HL-60/S4 (cell line): ENCODE data around the gene GLRX5.

Experiments used
- in situ Hi-C: fragments of 300-500 bp; cut with MboI; formaldehyde crosslinking; loops from 2 replicates; pipeline ENCODE4 v1.14.3; 2022; ENCODE audit warnings: low sequenced_read_pairs

GLRX5 gene

GRCh38 chr14:95515596-95516552 lies 19.0 kb upstream of the GLRX5 start:
- in situ Hi-C loops: loop anchor here (25.0 kb wide), 1 partner anchor 1554 kb away; no protein-coding TSS in a partner anchor

- in situ Hi-C loops: loop anchor here (25.0 kb wide), 1 partner anchor 1554 kb away; no protein-coding TSS in a partner anchor
Measured at GRCh38 chr14:95516554-95517181, 18.2 kb upstream of the GLRX5 start, which contains the start of gene SYNE3. SYNE3 (minus strand) TSS chr14:95516650; CDS start chr14:95475821, 40,829 bp downstream.

- in situ Hi-C loops: loop anchor here (25.0 kb wide), 1 partner anchor 1556 kb away; no protein-coding TSS in a partner anchor
Measured at GRCh38 chr14:95518045-95518751, 16.7 kb upstream of the GLRX5 start.

GRCh38 chr14:95519699-95520098 lies 15.2 kb upstream of the GLRX5 start:
- in situ Hi-C loops: loop anchor here (25.0 kb wide), 1 partner anchor 1557 kb away; no protein-coding TSS in a partner anchor

GRCh38 chr14:95520346-95520745 lies 14.5 kb upstream of the GLRX5 start:
- in situ Hi-C loops: loop anchor here (25.0 kb wide), 1 partner anchor 1558 kb away; no protein-coding TSS in a partner anchor

DNA sequence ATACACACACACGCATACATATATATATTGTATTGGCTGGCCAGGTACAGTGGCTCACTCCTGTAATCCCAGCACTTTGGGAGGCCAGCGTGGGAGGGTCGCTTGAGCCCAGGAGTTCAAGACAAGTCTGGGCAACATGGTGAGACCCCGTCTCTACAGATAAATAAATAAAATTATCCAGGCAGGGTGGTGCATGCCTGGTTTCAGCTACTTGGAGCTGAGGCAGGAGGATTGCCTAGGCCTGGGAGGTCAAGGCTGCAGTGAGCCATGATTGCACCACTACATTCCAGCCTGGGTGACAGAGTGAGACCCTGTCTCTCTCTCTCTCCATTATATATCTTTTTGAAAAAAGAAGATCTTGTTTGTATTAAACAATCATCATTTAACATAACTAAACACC lies 13.8 kb upstream of the GLRX5 start:
- in situ Hi-C loops: loop anchor here (25.0 kb wide), 1 partner anchor 1559 kb away; no protein-coding TSS in a partner anchor

- in situ Hi-C loops: loop anchor here (25.0 kb wide), 1 partner anchor 1560 kb away; no protein-coding TSS in a partner anchor
Measured at GRCh38 chr14:95522116-95522515, 12.7 kb upstream of the GLRX5 start.

DNA sequence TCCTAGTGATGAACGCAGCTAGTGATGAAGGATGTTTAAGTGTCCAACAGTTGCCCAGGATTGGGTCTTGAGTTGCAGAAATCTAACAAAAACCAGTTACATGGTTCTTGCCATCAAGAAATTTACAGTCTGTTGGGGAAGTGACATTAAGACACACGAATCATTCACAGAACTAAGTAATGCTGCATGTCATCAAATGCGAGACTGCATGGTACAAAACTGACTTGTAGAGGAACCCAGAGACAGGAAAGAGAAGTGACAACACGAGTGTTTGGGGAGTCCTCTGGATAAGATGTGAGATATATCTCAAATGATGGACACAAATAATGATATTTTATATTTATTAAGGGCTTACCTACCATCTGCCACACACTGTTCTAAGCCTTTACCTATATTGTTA lies 12.3 kb upstream of the GLRX5 start:
- in situ Hi-C loops: loop anchor here (25.0 kb wide), 1 partner anchor 1560 kb away; no protein-coding TSS in a partner anchor

DNA sequence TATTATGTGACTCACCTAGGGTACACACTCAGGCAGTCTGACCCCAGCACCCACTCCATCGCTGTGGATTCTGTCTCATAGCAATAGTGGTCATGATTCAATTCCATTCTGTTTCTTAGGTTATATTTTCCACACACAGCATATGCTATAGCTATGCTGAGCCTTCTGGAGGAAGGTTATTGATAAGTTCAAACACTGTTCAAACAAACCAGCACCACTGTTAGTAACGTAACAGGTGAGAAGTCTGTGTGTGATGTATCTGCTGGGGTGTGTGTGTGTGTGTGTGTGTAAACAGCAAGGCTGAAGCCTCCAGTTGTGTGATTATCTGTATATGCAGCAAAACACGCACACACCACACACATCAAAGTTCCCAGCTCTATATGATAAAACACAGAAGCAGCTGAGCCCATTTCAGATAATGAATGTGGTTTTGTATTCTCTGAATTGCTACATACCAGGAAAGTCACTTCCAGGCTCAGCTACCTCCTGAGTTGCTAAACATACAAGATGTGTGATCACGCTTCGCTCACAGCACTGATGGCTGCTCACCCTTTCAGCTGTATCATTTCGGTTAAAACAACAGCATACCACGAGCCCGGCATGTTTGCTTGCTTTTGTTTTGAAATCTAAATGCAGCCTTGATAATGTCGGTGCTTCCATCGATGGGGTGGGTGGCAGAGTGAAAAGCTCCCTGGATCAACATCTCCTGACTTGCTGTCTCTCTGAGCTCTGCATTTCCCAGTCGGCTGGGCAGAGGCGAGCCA lies 11.6 kb upstream of the GLRX5 start:
- in situ Hi-C loops: loop anchor here (25.0 kb wide), 1 partner anchor 1561 kb away; no protein-coding TSS in a partner anchor

DNA sequence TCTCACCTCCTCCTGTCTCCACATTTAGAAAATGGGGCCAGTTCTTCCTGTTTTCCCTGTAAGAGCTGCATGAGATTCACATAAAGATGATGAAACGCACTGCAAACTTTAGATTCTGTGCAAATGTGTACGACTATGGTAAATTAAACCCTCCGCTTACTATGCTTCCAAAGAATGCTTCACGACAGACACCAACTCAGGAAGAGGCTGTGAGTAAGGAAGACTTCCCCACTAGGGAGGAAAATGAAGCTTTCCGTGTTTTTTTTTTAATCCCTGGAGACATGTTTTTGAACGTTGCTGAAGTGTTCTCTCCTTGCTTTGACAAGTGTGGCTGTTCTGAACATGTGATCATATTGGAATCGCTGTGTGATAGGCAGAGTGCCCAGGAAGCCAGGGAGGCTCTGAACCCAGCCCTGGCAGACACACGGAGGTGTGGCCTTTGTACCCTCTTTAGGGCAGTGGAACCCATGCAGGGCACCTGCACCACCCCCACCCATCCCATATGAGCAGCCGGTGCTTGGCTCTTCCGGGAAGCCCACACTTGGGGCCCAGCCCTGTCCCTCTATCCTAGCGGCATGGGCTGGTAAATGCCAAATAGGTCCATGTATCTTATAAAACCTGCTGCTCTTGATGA lies 10.9 kb upstream of the GLRX5 start:
- in situ Hi-C loops: loop anchor here (25.0 kb wide), 1 partner anchor 1562 kb away; no protein-coding TSS in a partner anchor

DNA sequence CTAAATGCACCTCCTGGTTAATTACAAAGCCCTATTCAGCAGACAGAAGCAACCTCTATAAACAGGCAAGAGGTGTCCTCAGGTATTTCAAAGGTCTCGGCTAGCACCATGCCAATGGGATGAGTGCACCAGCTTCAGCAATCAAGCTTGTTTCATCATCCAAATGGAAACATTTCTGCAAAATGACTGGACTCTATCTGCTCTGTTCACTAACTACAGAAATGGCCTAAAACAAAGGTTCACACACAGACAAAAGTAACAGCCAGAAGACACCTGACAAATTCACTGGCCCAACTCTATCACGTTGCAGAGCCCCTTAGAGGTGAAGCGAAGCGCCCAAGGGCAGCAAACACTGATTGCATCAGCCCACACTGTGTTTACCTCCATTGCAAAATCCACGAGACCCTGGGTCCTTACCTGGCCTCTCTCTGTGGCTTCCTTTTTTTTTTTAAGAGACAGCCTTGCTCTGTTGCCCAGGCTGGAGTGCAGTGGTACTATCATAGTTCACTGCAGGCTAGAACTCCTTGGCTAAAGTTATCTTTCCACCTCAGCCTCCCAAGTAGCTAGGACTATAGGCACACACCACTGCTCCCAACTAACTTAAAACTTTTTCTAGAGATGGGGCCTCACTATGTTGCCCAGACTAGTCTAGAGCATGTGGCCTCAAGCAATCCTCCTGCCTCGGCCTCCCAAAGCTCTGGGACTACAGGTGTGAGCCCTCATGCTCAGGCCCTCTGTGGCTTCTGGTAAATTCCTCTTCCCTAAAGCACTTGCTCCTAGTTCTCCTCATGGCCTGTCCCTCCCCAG lies 9.9 kb upstream of the GLRX5 start:
- in situ Hi-C loops: loop anchor here (25.0 kb wide), 1 partner anchor 1563 kb away; no protein-coding TSS in a partner anchor

DNA sequence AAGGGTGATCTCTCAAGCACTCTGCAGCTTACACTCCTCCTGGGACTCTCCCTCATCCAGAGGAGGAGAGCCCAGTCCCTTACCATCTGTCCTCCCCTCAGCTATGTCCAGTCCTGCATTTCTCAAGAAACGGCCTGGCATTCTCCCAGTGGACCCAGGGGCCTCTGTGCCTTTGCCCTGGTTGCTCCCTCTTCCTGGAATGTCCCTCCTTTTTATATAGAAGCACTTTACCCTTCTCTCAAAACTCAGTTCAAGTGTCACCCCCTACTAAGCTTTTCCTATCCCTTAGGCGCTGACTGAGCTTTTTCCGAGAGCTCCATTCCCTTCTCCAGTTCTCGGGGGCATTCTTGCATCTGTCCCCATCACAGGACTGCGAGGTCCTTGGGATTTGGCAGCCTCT lies 8.9 kb upstream of the GLRX5 start:
- in situ Hi-C loops: no loop called here

DNA sequence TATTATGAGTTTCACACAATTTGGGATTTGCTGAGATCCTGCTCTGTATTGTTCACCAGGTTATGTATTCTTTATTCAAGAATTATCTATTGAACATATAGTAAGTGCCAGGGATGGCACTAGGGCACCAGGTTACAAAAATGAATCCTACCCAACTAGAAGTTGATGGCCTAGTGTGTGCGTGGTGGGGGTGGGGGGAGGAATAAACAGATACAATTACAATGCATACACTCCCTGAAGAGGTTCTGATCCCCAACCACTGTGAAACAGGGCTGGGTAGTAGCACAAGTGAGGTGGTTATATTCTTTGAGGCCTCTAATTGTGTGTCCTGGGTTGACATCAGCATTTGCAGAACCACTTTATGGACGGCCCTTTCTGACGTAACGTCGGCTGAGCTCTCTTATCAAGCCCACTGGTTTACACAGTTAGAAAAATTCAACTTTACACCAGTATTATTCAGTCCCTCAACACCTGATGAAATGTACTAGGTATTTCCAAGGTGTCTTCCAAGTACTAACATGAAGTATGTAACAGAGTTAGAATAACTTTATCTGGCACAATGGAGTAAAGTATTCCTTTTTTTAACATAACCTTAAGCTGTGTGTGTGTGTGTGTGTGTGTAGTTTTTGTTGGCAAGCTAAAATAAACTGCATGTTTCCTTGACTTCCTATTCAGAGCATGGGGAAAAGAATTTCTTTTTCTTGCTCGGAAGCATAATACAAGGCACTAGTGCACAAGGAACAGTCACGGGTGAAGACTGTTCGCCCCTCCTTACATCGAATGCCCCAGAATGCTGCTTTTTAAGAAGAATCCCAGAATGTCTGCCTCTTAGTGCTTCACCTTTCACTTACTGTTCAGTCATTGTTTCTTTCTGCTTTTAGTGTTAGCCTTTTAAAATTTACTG lies 8.1 kb upstream of the GLRX5 start:
- in situ Hi-C loops: no loop called here

DNA sequence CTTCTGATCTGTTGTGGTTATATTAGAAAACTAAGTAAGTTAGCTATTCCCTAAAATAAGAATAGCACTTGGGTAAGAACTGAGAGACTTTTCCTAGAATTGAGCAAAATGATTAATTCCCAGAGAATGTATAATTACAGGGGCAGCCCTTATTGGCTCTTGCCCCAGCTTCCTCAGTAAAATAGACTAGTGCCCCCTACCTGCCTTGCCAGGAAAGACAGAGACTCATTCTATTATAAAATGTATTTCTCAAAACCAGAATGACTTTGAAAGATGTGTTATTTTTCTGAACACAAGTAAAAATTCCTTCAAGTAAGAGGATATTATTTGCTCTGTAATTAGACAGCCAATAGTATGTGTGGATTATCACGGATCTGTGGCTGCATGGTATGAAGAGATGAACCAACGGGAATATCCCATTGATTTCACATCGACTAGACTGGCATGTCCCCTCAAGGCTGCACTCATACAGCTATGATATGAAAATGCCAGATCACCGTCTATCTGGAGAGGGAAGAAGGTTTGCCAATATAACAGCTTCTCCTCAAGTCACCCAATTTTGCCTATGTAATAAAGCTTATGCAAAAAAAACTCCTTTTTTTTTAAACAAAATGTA lies 7.4 kb upstream of the GLRX5 start:
- in situ Hi-C loops: no loop called here

DNA sequence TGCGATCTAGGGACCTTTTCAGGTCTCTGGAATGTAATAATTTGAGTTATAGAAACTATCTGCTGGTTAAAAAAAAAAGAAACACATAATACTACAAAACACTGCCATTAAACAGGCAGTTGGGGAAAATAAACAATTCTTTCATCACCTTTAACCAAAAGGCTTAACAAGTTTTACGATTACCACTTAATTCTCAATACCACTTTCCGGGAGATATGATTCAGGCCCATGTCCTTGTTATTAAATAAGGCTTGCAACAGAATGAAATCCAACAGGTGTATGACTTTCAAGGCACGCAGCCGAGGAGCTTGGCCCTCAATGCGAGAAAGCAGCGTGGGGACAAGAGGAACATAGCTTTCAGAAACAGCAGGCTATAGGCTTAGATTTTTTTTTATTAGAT lies 5.6 kb upstream of the GLRX5 start:
- in situ Hi-C loops: no loop called here

DNA sequence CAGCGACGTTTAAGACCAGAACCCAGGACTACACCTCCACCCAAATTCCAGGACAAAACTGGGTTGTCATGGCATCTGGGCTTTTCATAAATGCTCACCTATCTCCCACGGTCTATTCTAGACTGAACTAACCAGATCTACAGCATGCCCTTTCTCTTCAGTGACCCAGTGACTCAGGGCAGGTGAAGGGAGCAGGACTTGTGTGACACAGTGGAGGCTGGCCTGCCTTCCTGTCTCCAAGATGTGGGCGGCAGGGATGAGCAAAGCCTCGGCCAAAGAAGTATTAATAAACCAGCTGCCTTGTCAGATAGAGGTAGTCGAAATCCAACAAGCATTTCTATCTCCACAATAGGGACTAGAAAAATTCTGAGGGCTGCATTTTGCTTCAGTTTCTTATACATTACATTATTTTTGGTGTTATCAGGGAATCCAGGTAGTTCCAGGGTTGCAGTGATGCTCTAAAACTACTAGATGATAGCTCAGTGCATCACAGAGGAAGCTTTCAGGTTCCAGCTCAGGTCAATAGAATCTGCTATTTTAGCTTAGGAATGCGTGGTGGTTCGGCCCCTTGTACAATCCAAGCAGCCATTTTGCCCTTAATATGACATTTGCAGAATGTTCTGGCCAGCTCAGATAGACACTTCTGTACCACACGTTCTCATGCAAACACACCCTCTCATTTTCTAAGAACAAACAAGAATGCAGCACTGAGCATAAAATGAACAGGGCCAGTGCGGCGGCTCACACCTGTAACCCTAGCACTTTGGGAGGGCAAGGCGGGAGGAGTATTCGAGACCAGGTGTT lies 4.2 kb upstream of the GLRX5 start:
- in situ Hi-C loops: loop anchor here (10.0 kb wide), 1 partner anchor 86 kb away; no protein-coding TSS in a partner anchor
